Measurements from ENCODE around the gene APOC1.
"Not testable (repeated sequence)": the region's sequence is repeated elsewhere in the genome, so short reads cannot be mapped to it uniquely, and the experiment has no call there.

Gene APOC1

DNA sequence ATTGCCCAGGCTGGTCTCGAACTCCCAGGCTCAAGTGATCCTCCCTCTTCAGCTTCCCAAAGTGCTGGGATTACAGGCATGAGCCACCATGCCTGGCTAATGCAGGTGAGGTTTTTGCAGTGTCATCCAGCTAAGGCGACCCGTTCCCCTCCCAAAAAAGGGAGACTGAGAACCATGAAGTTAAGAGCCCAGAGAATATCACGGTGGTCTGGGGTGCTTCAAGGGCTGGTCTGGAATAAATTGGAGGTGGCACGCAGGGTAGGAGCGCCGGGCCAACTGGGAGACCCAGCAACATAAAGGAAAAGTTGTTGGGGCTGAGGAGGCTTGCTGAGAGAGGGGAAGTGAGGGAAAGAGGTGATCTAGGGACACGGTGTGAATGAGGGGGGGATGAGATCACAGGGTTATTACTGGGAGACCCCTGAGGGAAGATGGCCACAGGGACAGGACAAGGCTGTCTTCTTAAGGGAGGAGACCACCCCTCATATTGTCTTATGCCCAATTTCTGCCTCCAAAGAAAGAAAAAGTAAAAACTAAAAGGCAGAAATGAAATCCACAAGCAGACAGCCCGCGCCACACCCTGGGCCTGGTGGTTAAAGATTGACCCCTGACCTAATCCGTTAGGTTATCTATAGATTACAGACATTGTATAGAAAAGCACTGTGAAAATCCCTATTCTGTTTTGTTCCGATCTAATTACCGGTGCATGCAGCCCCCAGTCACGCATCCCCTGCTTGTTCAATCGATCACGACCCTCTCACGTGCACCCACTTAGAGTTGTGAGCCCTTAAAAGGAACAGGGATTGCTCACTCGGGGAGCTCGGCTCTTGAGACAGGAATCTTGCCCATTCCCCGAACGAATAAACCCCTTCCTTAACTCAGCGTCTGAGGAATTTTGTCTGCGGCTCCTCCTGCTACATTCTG lies 636 bp upstream of the APOC1 start:
- DNase-seq = not testable (repeated sequence)

DNA sequence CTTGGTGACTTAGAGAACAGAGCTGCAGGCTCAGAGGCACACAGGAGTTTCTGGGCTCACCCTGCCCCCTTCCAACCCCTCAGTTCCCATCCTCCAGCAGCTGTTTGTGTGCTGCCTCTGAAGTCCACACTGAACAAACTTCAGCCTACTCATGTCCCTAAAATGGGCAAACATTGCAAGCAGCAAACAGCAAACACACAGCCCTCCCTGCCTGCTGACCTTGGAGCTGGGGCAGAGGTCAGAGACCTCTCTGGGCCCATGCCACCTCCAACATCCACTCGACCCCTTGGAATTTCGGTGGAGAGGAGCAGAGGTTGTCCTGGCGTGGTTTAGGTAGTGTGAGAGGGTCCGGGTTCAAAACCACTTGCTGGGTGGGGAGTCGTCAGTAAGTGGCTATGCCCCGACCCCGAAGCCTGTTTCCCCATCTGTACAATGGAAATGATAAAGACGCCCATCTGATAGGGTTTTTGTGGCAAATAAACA lies 9.9 kb downstream of the APOC1 start:
- DNase-seq = no peak

DNA sequence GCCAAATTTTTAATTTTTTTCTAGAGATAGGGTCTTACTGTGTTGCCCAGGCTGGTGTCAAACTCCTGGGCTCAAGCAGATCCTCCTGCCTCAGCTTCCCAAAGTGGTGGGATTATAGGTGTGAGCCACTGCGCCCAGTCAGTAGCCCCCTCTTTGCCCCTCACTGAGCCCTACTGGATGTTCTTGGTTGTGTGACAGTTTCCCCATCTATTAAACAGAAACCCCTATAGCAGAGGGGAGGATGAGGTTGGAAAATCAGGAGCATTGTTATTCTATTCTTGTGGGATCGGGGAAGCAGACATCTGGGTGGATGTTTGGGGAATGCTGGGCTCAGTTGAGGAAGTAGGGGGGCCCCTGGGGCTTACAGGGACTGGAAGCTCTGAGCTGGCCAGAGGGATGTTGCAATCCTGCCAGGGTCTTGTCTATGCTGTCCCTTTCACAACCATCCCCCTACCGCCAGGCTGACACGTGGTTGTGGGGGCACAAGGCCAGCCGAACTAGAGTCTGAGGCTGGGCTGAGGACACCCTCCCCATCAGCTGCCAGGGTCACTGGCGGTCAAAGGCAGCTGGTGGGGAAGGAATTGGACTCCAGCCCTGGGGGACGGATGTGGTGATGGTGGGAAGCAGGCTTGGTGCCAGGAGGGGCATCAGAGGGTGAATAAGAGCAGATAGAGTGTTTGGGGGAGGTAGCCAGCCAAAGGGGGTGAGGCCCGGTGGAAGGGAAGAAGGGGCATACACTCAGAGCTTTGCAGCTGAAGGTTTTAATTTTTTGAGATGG lies 10.9 kb downstream of the APOC1 start:
- no peak for DNase-seq

DNA sequence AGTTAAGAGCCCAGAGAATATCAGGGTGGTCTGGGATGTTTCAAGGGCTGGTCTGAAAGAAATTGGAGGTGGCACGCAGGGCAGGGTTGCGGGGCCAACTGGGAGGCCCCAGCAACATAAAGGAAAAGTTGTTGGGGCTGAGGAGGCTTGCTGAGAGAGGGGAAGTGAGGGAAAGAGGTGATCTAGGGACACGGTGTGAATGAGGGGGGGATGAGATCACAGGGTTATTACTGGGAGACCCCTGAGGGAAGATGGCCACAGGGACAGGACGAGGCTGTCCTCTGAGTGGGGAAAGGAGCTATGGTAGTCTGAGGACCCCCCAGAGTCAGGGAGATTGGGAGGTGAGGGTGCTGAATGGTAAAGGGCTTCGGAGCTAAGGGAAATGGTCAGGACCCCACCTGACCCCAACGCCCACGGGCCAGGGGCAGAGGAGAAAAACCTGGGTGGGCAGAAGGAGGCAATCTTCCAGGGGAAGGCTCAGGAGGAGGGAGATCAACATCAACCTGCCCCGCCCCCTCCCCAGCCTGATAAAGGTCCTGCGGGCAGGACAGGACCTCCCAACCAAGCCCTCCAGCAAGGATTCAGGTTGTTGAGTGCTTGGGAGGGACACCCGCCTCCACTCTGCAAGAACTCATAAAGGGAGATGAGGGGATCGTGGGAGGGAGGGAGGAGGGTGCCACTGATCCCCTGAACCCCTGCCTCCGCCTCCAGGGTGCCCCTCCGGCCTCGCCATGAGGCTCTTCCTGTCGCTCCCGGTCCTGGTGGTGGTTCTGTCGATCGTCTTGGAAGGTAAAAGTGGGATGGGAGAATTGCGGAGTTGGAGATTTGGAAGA lies 12.1 kb downstream of the APOC1 start:
- not testable (repeated sequence) for DNase-seq

DNA sequence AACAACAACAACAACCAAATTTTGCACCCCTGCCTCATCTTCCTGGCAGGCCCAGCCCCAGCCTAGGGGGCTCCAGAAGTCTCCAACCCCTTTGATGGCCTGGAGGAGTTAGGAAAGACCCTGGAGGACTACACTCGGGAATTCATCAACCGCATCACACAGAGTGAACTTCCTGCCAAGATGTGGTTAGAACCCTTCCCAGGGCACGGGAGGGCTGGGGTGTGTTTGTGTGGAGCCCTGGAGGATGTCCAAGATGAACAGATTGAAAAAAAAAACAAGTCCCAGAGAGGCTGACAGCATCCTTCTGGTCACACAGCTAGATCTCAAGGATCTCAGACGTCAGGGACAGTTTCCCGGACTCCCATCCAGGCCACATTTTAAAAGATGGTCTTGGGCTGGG lies 13.3 kb downstream of the APOC1 start:
- DNase-seq = no peak

DNA sequence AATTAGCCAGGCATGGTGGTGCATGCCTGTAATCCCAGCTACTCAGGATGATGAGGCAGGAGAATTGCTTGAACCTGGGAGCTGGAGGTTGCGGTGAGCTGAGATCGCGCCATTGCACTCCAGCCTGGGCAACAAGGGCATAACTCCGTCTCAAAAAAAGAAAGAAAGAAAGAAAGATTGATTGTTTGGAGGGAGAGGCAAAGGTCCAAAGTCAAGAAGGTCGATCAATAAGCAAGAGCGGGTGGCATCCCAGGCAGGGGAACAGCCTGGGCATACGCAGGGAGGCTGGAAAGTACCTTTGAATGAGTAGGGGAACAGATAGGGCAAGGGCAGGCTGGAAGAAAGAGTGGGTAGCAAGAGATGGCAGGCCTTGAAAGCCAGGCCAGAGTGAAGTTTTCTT lies 15.7 kb downstream of the APOC1 start:
- no peak for DNase-seq

DNA sequence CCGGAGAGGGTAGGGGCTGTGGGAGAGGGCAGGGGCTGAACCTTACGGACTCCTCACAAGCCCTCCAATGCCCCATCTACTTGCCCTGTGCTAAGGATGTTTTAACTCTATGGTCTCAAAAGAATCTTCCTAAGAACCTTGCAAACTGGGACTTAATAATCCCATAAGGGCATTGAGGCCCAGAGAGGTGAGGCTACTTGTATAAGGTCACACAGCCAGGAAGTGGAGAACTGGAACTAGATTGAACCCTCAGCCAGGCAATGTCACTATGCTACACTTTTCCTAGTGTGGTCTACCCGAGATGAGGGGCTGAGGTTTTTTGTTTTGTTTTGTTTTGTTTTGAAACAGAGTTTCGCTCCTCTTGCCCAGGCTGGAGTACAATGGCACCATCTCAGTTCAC lies 17.1 kb downstream of the APOC1 start:
- DNase-seq = no peak

DNA sequence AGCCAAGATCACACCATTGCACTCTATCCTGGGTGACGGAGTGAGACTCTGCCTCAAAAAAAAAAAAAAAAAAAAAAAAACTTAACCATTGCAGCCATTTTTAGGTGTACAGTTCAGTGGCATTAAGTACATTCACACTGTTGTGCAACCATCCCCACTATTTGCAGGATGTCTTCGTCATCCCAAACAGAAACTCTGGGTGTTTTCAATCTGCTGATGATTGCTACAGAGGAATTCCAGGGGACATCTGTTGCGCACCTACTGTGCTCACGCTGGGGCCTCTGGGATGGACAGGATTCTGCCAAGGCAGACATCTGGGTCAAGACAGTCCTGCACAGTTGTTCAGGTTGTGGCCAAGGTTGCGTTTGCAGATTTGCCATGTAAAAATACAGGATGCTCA lies 25.3 kb downstream of the APOC1 start:
- no peak for DNase-seq

DNA sequence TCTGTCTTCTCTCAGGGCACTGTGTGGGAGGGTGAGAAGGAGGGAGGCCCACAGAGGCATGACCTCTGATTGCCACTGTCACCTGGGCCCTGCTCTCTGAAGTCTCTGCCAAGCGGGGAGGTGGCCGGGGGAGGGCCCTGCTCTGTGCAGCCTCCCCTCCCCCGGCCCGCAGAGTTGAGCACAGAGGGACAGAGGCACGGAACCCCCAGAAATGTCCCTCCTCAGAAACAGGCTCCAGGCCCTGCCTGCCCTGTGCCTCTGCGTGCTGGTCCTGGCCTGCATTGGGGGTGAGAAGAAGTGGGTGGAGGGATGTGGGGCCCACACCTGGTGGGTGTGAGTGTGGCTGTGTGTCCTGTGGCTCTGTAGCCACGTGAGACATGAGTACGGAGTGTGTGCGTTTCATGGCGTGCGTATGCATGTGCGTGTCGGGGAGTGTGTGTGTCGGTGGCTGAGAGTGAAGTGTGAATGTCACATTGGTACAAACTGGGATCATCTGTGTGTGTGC lies 27.7 kb downstream of the APOC1 start, which contains the start of gene APOC4:
TSS of gene APOC4 (plus strand) at position 171 of the 505 bp plus-strand sequence. CDS start at position 212, 41 bp downstream.
- no peak for DNase-seq

DNA sequence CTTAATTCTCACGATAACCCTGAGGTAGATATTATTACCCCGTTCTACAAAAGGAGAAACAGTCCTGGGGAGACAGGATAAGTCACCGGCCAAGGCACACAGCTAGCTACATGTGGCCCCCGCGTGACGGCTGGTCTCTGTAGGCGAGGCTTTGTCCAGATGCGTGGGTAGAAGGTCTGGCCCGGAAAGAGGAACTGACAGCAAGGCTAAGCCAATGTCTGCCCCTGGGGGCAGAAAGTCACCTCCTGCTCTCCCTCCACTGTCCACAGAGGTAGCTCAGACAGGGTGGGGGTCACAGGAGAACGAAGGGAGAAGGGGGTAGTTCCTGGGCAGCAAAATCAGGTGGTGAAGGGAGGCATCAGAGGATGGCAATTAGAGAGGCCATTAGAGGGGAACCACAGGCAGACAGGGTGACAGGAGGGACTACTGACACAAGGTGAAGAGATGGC lies 29.4 kb downstream of the APOC1 start:
- no peak for DNase-seq

DNA sequence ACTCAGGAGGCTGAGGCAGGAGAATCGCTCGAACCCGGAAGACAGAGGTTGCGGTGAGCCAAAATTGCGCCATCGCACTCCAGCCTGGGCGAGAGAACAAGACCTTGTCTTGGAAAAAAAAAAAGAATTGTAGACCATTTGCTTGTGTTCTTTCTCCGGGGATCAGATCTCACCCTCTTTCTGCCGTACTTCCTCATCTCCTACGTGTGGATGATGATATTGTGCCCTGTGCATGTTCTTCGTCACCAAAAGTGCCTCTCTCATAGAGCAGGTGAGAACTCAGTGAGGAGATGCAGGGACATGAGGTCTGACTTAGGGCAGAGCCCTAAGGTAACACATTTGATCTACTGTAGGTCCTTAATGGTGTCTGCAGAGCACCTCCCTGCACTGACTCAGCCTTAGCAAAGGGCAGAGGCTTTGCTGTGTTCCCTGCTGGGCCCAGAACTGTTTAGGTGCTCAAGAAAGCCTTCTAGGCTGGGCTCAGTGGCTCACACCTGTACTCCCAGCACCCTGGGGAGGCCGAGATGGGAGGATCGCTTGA lies 32.7 kb downstream of the APOC1 start:
- no peak for DNase-seq

DNA sequence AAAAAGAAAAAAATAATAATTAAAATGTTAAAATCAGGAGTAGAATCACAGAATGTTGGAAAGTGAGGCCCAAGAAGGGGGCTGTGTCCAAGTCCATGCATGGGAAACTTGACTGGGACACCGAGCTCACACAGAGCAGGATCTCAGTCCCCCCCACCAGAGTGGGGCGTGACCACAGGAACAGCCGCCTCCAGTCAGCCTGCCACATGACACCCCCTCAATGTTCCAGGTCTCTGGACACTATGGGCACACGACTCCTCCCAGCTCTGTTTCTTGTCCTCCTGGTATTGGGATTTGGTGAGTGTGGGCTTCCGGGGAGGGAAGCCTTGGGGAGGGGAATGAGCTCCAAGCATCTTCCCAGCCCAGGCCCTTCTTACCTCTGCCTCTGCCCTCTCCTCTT lies 33.8 kb downstream of the APOC1 start:
- DNase-seq = no peak

DNA sequence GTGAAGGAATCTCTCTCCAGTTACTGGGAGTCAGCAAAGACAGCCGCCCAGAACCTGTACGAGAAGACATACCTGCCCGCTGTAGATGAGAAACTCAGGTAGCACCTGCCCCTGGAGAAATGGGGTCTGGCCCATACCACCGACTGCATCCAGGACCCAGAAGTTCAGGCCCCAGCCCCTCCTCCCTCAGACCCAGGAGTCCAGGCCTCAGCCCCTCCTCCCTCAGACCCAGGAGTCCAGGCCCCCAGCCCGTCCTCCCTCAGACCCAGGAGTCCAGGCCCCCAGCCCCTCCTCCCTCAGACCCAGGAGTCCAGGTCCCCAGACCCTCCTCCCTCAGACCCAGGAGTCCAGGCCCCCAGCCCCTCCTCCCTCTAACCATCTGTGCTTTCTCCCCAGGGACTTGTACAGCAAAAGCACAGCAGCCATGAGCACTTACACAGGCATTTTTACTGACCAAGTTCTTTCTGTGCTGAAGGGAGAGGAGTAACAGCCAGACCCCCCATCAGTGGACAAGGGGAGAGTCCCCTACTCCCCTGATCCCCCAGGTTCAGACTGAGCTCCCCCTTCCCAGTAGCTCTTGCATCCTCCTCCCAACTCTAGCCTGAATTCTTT lies 34.5 kb downstream of the APOC1 start:
- no peak for DNase-seq

DNA sequence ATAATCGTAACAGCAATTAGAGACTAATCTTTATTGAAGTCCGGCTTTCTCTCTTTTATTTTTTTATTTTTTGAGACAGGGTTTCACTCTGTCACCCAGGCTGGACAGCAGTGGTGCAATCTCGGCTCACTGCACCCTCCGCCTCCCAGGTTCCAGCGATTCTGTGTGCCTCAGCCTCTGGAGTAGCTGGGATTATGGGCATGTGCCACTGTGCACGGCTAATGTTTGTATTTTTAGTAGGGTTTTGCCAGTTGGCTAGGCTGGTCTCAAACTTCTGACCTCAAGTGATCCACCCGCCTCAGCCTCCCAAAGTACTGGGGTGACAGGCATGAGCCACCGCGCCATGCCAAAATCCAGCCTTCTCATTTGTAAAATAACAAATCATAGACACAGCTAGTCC lies 35.1 kb downstream of the APOC1 start:
- DNase-seq = no peak

DNA sequence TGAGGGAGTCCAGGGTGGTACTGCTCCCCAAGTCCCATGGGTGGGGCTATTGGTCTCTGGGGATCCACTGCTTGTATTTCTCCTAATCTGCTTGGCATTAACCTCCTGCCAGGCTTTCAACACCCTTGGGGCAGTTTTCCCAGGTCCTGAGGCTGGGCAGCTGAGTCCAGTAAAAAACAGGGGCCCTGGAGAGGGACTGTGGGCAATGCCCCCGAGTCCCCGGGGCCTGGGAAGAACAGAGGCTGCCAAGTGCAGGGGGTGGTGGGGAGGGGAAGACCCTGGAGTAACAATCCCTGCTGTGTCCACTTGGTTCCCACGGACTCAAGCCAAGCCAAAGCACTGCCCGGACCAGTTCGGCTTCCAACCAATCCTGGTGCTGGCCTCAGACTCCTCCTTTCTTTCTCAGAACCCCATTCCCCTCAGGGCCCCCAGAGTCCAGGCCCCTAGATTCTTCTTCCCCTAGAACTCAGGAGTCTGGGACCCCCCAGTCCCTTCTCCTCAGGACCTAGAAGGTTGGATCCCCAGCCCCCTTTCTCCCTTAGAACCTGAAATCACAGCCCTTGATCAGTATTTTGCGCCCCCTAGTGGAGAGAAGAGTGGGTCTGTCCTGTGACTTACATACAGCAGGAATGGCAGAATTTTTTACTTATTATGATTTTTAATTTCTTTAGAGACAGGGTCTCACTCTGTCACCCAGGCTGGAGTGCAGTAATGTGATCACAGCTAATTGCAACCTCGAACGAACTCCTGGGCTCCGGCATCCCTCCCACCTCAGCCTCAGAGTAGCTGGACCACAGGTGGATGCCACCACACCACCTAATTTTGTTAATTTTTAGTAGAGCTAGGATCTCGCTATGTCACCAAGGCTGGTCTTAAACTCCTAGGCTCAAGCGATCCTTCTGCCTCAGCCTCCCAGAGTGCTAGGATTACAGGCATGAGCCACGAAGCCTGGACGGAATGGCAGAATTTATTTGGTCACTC lies 37.1 kb downstream of the APOC1 start:
- peak; percentile 34 for DNase-seq

DNA sequence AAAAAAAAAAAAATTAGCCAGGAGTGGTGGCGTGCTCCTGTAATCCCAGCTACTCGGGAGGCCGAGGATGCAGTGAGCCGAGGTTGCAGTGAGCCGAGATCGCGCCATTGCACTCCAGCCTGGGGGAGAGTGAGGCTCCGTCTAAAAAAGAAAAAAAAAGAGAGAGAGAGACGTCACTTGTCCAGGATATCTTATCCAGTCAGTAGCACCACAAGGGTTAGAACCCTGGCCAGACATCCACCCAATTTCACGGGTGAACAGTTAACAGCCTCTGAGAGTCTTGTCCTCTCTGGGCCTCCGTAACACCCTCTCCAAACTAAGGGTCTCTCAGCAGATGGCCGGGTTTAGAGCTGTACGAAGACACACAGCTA lies 39.9 kb downstream of the APOC1 start:
- DNase-seq = no peak

DNA sequence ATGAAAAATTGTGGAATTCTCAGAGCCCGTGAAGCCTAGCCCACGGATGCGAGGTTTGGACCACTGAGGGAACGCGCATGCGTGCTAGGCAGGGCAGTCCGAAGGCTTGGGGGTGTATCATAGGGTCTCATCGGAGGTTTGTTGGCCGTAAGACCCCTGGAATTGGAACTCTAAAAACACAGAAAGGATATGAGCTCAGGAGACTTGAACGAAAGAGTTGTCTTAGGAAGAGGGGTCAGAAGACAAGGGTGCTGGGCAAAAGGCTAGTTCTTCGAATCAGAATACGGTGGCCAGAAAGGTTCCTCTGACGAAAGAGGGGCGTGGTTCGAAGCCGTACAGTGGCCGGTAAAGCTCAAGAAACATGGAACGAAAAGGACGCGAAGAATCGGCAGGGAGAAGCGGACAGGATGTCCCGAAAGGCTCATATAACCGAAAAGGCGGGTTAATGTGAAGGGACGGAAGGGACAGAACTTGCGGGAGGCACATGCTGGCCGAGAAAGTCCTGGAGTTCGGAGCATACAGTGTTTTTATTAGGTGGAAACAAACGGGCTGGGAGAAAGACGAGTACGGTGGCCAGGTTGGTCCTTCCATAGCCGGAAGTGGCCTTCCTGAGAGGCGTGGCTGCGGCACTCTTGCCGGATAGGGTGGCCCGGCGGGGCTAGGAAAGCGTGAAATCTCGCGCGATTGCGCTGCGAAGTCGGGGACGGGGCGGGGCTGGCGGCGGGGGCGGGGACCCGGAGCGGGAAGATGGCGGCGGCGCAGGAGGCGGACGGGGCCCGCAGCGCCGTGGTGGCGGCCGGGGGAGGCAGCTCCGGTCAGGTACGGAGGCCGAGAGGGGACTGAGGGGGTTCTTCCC lies 40.5 kb downstream of the APOC1 start, which contains the start of gene CLPTM1:
TSS of gene CLPTM1 (plus strand) at position 732 of the 856 bp plus-strand sequence. CDS start at position 748, 16 bp downstream.
- peak; percentile 97 for DNase-seq

DNA sequence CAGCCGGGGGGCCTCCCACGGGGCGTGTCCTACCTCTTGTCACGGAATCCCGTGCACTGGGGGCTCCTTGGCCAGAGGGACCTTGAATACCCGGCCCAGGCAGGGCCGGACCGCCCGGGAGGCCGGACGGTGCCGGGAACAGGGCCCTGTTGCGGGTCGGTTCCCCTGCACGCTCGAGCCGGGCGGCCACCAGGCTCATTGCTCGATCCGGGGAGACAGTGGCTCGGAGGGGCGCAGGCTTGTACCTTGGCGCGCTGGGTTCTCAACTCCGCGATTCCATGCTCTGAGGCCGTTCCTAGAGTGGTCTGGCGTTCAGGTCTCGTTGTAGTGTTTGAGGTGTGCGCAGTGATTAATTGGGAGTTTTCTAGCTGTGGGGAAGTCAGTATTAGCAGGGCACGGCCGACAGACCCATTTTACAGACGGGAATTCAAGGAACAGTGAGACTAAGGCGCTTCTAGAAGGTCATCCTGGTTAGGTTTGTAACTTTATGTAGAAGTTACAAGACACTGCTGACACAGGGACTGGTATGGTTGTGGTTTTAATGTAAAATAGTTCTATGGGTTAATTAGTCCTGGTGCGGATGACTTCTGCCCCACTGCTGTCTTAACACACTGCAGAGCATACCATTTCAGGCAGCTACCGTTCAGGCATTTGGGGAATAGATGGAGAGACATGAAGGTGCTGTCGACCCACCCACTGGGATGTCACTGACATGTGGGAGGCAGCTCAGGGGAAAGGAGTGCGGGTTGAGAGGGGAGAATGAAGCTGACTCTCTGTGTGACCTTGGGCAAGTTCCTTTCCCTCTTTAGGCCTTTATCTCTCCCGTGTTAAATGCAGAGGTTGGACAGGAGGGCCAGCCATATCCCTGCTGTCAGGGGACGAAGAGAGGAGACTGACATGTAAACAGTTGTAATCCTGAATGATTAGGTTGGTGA lies 41.4 kb downstream of the APOC1 start:
- DNase-seq = no peak

Measured in NCI-H510A (cell line).